Esophagus muscularis mucosa (tissue), 4 donors: ENCODE measurements around the gene C22orf15. TPM values are rescaled to one million over a fixed set of nuclear protein-coding genes. Genes with fewer than 3 reads are reported as not detected.

Experiments
- DNase-seq: peaks from one replicate; pipeline ENCODE4 v3.0.0-alpha.2; 2017; ENCODE audit errors: extremely low spot score
- H3K27ac ChIP-seq, 4 donors: fragments of 200-600 bp; sonication (generic); replicated peaks in 1 of 4; 1 replicate in 3 of 4; 2 replicates in 1 of 4; pipeline ENCODE4 v1.5.1; 2016 to 2019; ENCODE audit warnings: mild to moderate bottlenecking in 1 of 4
- H3K27me3 ChIP-seq, 4 donors: fragments of 200-600 bp; sonication (generic); one replicate each; pipeline versions ENCODE4 v1.5.1 to v1.6.0; 2016 to 2019
- H3K36me3 ChIP-seq, 4 donors: fragments of 200-600 bp; sonication (generic); one replicate each; pipeline ENCODE4 v1.5.1; 2016 to 2019
- H3K4me1 ChIP-seq, 4 donors: fragments of 200-600 bp; sonication (generic); one replicate each; pipeline ENCODE4 v1.5.1; 2016 to 2019
- H3K4me3 ChIP-seq, 4 donors: fragments of 200-600 bp; sonication (generic); 1 replicate in 2 of 4; 2 replicates in 2 of 4; pipeline ENCODE4 v1.5.1; 2016 to 2019; ENCODE audit warnings: mild to moderate bottlenecking in 4 of 4, moderate library complexity in 1 of 4
- H3K9me3 ChIP-seq, 4 donors: fragments of 200-600 bp; sonication (generic); 1 replicate in 3 of 4; 2 replicates in 1 of 4; pipeline ENCODE4 v1.5.1; 2016 to 2019
- EP300 ChIP-seq: sonication (generic); formaldehyde crosslinking; IDR thresholded peaks from one replicate; pipeline ENCODE4 v1.6.1; 2017; ENCODE audit warnings: antibody characterized with exemption
- POLR2A ChIP-seq: fragments of 450-650 bp; IDR thresholded peaks from one replicate; pipeline ENCODE4 v1.6.1; 2017; ENCODE audit warnings: antibody characterized with exemption, moderate library complexity, mild to moderate bottlenecking, low read depth
- POLR2AphosphoS5 ChIP-seq, 2 donors: sonication (generic); formaldehyde crosslinking; IDR thresholded peaks; one replicate each; pipeline ENCODE4 v1.6.1; 2017; ENCODE audit warnings: antibody characterized with exemption in 2 of 2
- WGBS: methylation state at CpG from one replicate; pipeline ENCODE4 v1.1.5; 2018; 5-methylcytosine and 5-hydroxymethylcytosine counted together
- intact Hi-C: fragments of 100-400 bp; cut with DNase I; formaldehyde crosslinking; loops from one replicate; pipeline ENCODE4 v1.15.1; 2023
- total RNA-seq, 4 donors: library from RNA; depleted of rRNA; stranded (reverse); fragments of >200 nt; gene quantifications; one replicate each; pipeline versions ENCODE4 v1.1.0 to v1.2.1, GENCODE V29; 2016
- TF ChIP-seq, protein P1 (sequence below), 3 experiments: fragments of 200-600 bp in 2 of 3; fragments of 450-650 bp in 1 of 3; sonication (generic) in 2 of 3; IDR thresholded peaks; one replicate each; pipeline ENCODE4 v1.5.1; 2017 to 2019; ENCODE audit warnings: antibody characterized with exemption in 3 of 3, mild to moderate bottlenecking in 2 of 3, moderate library complexity in 1 of 3

Gene C22orf15
- total RNA-seq, 4 donors from 2014 or later: 0.58 TPM; not detected in 3

- no peak for TF ChIP-seq POLR2AphosphoS5 (IDR thresholded peaks at IDR 0.05)
- TF ChIP-seq EP300: no peak
- TF ChIP-seq, protein P1, sequence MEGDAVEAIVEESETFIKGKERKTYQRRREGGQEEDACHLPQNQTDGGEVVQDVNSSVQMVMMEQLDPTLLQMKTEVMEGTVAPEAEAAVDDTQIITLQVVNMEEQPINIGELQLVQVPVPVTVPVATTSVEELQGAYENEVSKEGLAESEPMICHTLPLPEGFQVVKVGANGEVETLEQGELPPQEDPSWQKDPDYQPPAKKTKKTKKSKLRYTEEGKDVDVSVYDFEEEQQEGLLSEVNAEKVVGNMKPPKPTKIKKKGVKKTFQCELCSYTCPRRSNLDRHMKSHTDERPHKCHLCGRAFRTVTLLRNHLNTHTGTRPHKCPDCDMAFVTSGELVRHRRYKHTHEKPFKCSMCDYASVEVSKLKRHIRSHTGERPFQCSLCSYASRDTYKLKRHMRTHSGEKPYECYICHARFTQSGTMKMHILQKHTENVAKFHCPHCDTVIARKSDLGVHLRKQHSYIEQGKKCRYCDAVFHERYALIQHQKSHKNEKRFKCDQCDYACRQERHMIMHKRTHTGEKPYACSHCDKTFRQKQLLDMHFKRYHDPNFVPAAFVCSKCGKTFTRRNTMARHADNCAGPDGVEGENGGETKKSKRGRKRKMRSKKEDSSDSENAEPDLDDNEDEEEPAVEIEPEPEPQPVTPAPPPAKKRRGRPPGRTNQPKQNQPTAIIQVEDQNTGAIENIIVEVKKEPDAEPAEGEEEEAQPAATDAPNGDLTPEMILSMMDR (IDR thresholded peaks at IDR 0.05): no peak
- no peak for TF ChIP-seq POLR2A
These were observed 16.9 kb downstream of the C22orf15 start for GRCh38 chr22:23779731-23780130.

DNA sequence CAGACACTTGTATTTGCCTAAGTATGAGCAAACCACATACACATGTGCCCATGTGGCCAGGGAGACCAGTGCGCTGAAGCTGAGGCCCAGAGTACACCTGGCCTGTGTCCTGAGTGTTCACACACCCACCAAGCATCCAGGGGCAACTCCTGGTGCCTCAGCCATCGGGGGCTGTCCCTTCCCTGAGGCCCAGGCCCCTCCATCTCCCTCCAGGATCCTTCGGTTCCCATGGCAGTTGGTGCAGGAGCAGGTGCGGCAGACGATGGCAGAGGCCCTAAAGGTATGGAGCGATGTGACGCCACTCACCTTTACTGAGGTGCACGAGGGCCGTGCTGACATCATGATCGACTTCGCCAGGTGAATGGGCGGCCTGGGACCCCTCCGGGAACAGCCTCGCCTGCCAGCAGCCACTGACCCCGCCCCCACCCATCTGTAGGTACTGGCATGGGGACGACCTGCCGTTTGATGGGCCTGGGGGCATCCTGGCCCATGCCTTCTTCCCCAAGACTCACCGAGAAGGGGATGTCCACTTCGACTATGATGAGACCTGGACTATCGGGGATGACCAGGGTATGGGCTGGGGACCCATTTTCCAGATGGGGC lies 17.5 kb downstream of the C22orf15 start:
- Histone ChIP-seq H3K9me3 (no peaks in the 10 kb centered on the region), H3K36me3 (peaks cover 0 to 19% (median 1%) of the 10 kb centered on the region in 4 donors), H3K27ac (no peak overlapping the region), H3K27me3 (no peaks in the 10 kb centered on the region), H3K4me3 (no peak overlapping the region), H3K4me1 (peaks cover 9 to 32% (median 30%) of the 10 kb centered on the region in 4 donors)
- TF ChIP-seq POLR2AphosphoS5 (IDR thresholded peaks at IDR 0.05) (no peak), POLR2A (no peak), EP300 (no peak)
- TF ChIP-seq, protein P1 (IDR thresholded peaks at IDR 0.05): no peak
- intact Hi-C loops: no loop called here
- WGBS: 95% methylated on average over 16 of the region's 20 CpGs
- DNase-seq: no peak

More at GRCh38 chr22:23779731-23780130, 16.9 kb downstream of the C22orf15 start:
- no peak overlapping the region for H3K27ac ChIP-seq
- peaks cover 0 to 19% (median 1%) of the 10 kb centered on the region in 4 donors for H3K36me3 ChIP-seq
- DNase-seq: no peak
- 94% methylated on average over 5 of the region's 5 CpGs for WGBS
- peaks cover 14 to 37% (median 34%) of the 10 kb centered on the region in 4 donors for H3K4me1 ChIP-seq
- no peaks in the 10 kb centered on the region for H3K9me3 ChIP-seq
- intact Hi-C loops: no loop called here
- H3K27me3 ChIP-seq: no peaks in the 10 kb centered on the region
- H3K4me3 ChIP-seq: no peak overlapping the region

DNA sequence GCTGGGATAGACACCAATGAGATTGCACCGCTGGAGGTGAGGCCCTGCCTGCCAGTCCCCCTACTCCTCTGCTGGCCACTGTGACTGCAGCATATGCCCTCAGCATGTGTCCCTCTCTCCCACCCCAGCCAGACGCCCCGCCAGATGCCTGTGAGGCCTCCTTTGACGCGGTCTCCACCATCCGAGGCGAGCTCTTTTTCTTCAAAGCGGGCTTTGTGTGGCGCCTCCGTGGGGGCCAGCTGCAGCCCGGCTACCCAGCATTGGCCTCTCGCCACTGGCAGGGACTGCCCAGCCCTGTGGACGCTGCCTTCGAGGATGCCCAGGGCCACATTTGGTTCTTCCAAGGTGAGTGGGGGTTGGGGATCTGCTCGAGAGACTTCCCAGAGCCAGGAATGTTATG lies 18.3 kb downstream of the C22orf15 start:
- H3K4me1 ChIP-seq: peaks cover 8 to 40% (median 33%) of the 10 kb centered on the region in 4 donors
- intact Hi-C loops: no loop called here
- peaks cover 0 to 19% (median 1%) of the 10 kb centered on the region in 4 donors for H3K36me3 ChIP-seq
- WGBS: 84% methylated on average over 11 of the region's 15 CpGs
- DNase-seq: no peak
- H3K27ac ChIP-seq: no peak overlapping the region
- no peak for TF ChIP-seq POLR2A
- no peak for TF ChIP-seq EP300
- no peak for TF ChIP-seq POLR2AphosphoS5 (IDR thresholded peaks at IDR 0.05)
- TF ChIP-seq, protein P1 (IDR thresholded peaks at IDR 0.05): no peak
- H3K9me3 ChIP-seq: no peaks in the 10 kb centered on the region
- H3K4me3 ChIP-seq: no peak overlapping the region
- H3K27me3 ChIP-seq: no peaks in the 10 kb centered on the region

DNA sequence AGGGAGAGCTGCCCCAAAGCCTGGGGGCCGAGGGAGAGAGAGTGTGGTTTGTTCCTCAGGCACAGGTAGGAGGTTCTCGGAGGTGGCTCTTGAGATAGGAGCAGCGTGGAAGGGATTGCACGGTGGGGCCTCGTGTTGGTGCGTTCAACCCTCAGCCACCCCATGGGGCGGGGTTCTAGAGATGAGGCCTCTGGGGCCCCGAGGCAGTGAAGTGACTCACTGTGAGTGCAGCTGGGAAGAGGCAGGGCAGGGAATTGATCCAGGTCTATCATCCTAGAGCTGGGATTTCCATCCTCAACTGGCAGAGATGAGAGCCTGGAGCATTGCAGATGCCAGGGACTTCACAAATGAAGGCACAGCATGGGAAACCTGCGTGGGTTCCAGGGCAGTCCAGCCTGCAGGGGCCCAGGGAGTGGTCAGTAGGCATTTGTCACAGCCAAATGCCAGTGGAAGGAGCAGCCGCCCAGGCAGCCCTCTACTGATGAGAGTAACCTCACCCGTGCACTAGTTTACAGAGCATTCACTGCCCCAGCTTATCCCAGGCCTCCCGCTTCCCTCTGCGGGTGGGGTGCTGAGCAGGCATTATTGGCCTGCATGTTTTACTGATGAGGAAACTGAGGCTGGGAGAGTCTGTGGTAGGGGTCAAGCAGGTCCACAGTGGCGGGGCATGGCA lies 18.9 kb downstream of the C22orf15 start:
- 75% methylated on average over 10 of the region's 14 CpGs for WGBS
- no peak for DNase-seq
- H3K4me3 ChIP-seq: no peak overlapping the region
- H3K4me1 ChIP-seq: peaks cover 14 to 45% (median 39%) of the 10 kb centered on the region in 4 donors
- H3K36me3 ChIP-seq: peaks cover 0 to 19% (median 1%) of the 10 kb centered on the region in 4 donors
- intact Hi-C loops: no loop called here
- H3K27me3 ChIP-seq: no peaks in the 10 kb centered on the region
- H3K9me3 ChIP-seq: no peaks in the 10 kb centered on the region
- H3K27ac ChIP-seq: no peak overlapping the region
- TF ChIP-seq, protein P1 (IDR thresholded peaks at IDR 0.05): no peak
- TF ChIP-seq EP300 (no peak), POLR2AphosphoS5 (IDR thresholded peaks at IDR 0.05) (no peak), POLR2A (no peak)
